T-helper 17 cell (primary cell): ENCODE measurements around the gene TLR5. TPM values are rescaled to one million over a fixed set of nuclear protein-coding genes. Genes with fewer than 3 reads are reported as not detected.

Source experiments
- ATAC-seq: fragments of 150-1000 bp; cut with Tn5 transposase; 2 replicates; pipeline ENCODE4 v1.10.0; 2021; ENCODE audit warnings: mild to moderate bottlenecking, moderate library complexity
- DNase-seq, 3 donors: peaks; one replicate each; pipeline versions ENCODE4 v3.0.0 to v3.0.0-alpha.2; 2020 to 2021
- H3K9me3 ChIP-seq: one replicate; pipeline ENCODE4 v1.7.0; 2013; ENCODE audit warnings: low read length, mild to moderate bottlenecking; ENCODE audit not compliant: control insufficient read depth, poor library complexity, severe bottlenecking
- H3K27ac Mint-ChIP-seq: one replicate; pipeline ENCODE4 v1.8.0; 2022; ENCODE audit warnings: mild to moderate bottlenecking, moderate library complexity, mixed read lengths
- H3K27me3 Mint-ChIP-seq: one replicate; pipeline ENCODE4 v1.8.0; 2022; ENCODE audit warnings: mixed read lengths
- H3K36me3 Mint-ChIP-seq: one replicate; pipeline ENCODE4 v1.8.0; 2022; ENCODE audit warnings: low read depth, mixed read lengths
- H3K4me1 Mint-ChIP-seq: one replicate; pipeline ENCODE4 v1.8.0; 2022; ENCODE audit warnings: mild to moderate bottlenecking, mixed read lengths
- H3K4me3 Mint-ChIP-seq: one replicate; pipeline ENCODE4 v1.8.0; 2022; ENCODE audit warnings: mild to moderate bottlenecking, moderate library complexity, mixed read lengths
- total RNA-seq, 4 donors: library from RNA in 2 of 4; stranded (reverse) in 2 of 4; gene quantifications; one replicate each; pipeline ENCODE4 v1.2.3 and lab custom pipeline; 2022 to 2026

TLR5 gene
- total RNA-seq, 2 donors from 2014 or later, result 2.6 to 2.8 TPM

- H3K4me3 Mint-ChIP-seq, result peak overlapping the region; percentile 85
- H3K27ac Mint-ChIP-seq, result peak overlapping the region; percentile 16
- H3K36me3 Mint-ChIP-seq, result no peaks in the 10 kb centered on the region
- DNase-seq (no peak), ATAC-seq (peak; percentile 16)
- no peaks in the 10 kb centered on the region for H3K9me3 ChIP-seq
- H3K4me1 Mint-ChIP-seq, result peaks cover 9% of the 10 kb centered on the region
- peaks cover 5% of the 10 kb centered on the region for H3K27me3 Mint-ChIP-seq
Measured at GRCh38 chr1:223123011-223123610, 19.9 kb downstream of the TLR5 start.

- no peaks in the 10 kb centered on the region for H3K9me3 ChIP-seq
- peak overlapping the region; percentile 78 for H3K27ac Mint-ChIP-seq
- DNase-seq, result no peak
- H3K36me3 Mint-ChIP-seq, result no peaks in the 10 kb centered on the region
- ATAC-seq, result no peak
- peaks cover 2% of the 10 kb centered on the region for H3K27me3 Mint-ChIP-seq
- H3K4me1 Mint-ChIP-seq, result peaks cover 2% of the 10 kb centered on the region
- H3K4me3 Mint-ChIP-seq, result no peak overlapping the region
Measured at GRCh38 chr1:223118418-223118817, 24.6 kb downstream of the TLR5 start.

GRCh38 chr1:223116950-223117349 is 26.1 kb downstream of the TLR5 start:
- H3K36me3 Mint-ChIP-seq, result no peaks in the 10 kb centered on the region
- H3K9me3 ChIP-seq, result no peaks in the 10 kb centered on the region
- H3K4me3 Mint-ChIP-seq, result no peak overlapping the region
- H3K27ac Mint-ChIP-seq, result no peak overlapping the region
- no peaks in the 10 kb centered on the region for H3K4me1 Mint-ChIP-seq
- H3K27me3 Mint-ChIP-seq, result no peaks in the 10 kb centered on the region
- ATAC-seq (no peak), DNase-seq (no peak)

GRCh38 chr1:223114871-223115270 is 28.2 kb downstream of the TLR5 start:
- no peak for ATAC-seq
- no peaks in the 10 kb centered on the region for H3K9me3 ChIP-seq
- H3K4me3 Mint-ChIP-seq, result no peak overlapping the region
- DNase-seq, result no peak
- no peaks in the 10 kb centered on the region for H3K27me3 Mint-ChIP-seq
- no peaks in the 10 kb centered on the region for H3K36me3 Mint-ChIP-seq
- no peak overlapping the region for H3K27ac Mint-ChIP-seq
- no peaks in the 10 kb centered on the region for H3K4me1 Mint-ChIP-seq

GRCh38 chr1:223110952-223111351 is 32.1 kb downstream of the TLR5 start:
- Mint-ChIP-seq H3K27me3 (peaks cover 9% of the 10 kb centered on the region), H3K27ac (no peak overlapping the region), H3K4me3 (no peak overlapping the region), H3K4me1 (no peaks in the 10 kb centered on the region), H3K36me3 (peaks cover 3% of the 10 kb centered on the region)
- no peaks in the 10 kb centered on the region for H3K9me3 ChIP-seq
- DNase-seq (no peak), ATAC-seq (no peak)

- Mint-ChIP-seq H3K27me3 (peaks cover 14% of the 10 kb centered on the region), H3K4me1 (no peaks in the 10 kb centered on the region), H3K36me3 (peaks cover 4% of the 10 kb centered on the region), H3K4me3 (no peak overlapping the region), H3K27ac (no peak overlapping the region)
- no peaks in the 10 kb centered on the region for H3K9me3 ChIP-seq
- ATAC-seq (no peak), DNase-seq (no peak)
Measured at GRCh38 chr1:223109581-223110026, 33.4 kb downstream of the TLR5 start.

- ATAC-seq (no peak), DNase-seq (no peak)
- H3K9me3 ChIP-seq, result no peaks in the 10 kb centered on the region
- Mint-ChIP-seq H3K27me3 (peaks cover 14% of the 10 kb centered on the region), H3K36me3 (peaks cover 4% of the 10 kb centered on the region), H3K4me3 (no peak overlapping the region), H3K4me1 (no peaks in the 10 kb centered on the region), H3K27ac (no peak overlapping the region)
Measured at GRCh38 chr1:223106856-223107255, 36.2 kb downstream of the TLR5 start.

- no peak overlapping the region for H3K4me3 Mint-ChIP-seq
- no peak for DNase-seq
- H3K27me3 Mint-ChIP-seq, result peaks cover 14% of the 10 kb centered on the region
- H3K27ac Mint-ChIP-seq, result no peak overlapping the region
- no peak for ATAC-seq
- peaks cover 4% of the 10 kb centered on the region for H3K36me3 Mint-ChIP-seq
- no peaks in the 10 kb centered on the region for H3K9me3 ChIP-seq
- H3K4me1 Mint-ChIP-seq, result no peaks in the 10 kb centered on the region
Measured at GRCh38 chr1:223105568-223105967, 37.5 kb downstream of the TLR5 start.

GRCh38 chr1:223102797-223103533 is 40.1 kb downstream of the TLR5 start:
- peaks cover 9% of the 10 kb centered on the region for H3K27me3 Mint-ChIP-seq
- no peaks in the 10 kb centered on the region for H3K4me1 Mint-ChIP-seq
- no peak for ATAC-seq
- H3K36me3 Mint-ChIP-seq, result peaks cover 4% of the 10 kb centered on the region
- no peak overlapping the region for H3K27ac Mint-ChIP-seq
- no peaks in the 10 kb centered on the region for H3K9me3 ChIP-seq
- DNase-seq, result no peak
- no peak overlapping the region for H3K4me3 Mint-ChIP-seq

GRCh38 chr1:223097713-223098112 is 45.3 kb downstream of the TLR5 start:
- no peaks in the 10 kb centered on the region for H3K9me3 ChIP-seq
- Mint-ChIP-seq H3K36me3 (no peaks in the 10 kb centered on the region), H3K27me3 (peaks cover 12% of the 10 kb centered on the region), H3K4me3 (no peak overlapping the region), H3K27ac (no peak overlapping the region), H3K4me1 (no peaks in the 10 kb centered on the region)
- ATAC-seq (no peak), DNase-seq (no peak)

GRCh38 chr1:223095870-223096269 is 47.2 kb downstream of the TLR5 start:
- ATAC-seq (no peak), DNase-seq (no peak)
- no peaks in the 10 kb centered on the region for H3K9me3 ChIP-seq
- Mint-ChIP-seq H3K27me3 (peaks cover 12% of the 10 kb centered on the region), H3K4me3 (no peak overlapping the region), H3K4me1 (no peaks in the 10 kb centered on the region), H3K36me3 (no peaks in the 10 kb centered on the region), H3K27ac (no peak overlapping the region)

- ATAC-seq, result no peak
- Mint-ChIP-seq H3K4me3 (no peak overlapping the region), H3K27me3 (peaks cover 18% of the 10 kb centered on the region), H3K4me1 (peaks cover 10% of the 10 kb centered on the region), H3K27ac (no peak overlapping the region), H3K36me3 (no peaks in the 10 kb centered on the region)
- H3K9me3 ChIP-seq, result no peaks in the 10 kb centered on the region
- DNase-seq, result no peak
Measured at GRCh38 chr1:223091896-223092295, 51.2 kb downstream of the TLR5 start.

- Mint-ChIP-seq H3K4me1 (peaks cover 10% of the 10 kb centered on the region), H3K4me3 (no peak overlapping the region), H3K27me3 (peaks cover 17% of the 10 kb centered on the region), H3K27ac (no peak overlapping the region), H3K36me3 (no peaks in the 10 kb centered on the region)
- DNase-seq (no peak), ATAC-seq (no peak)
- H3K9me3 ChIP-seq, result no peaks in the 10 kb centered on the region
Measured at GRCh38 chr1:223089250-223089649, 53.8 kb downstream of the TLR5 start.

- H3K4me1 Mint-ChIP-seq, result peaks cover 10% of the 10 kb centered on the region
Measured at GRCh38 chr1:223088713-223089240, 54.3 kb downstream of the TLR5 start.

More at GRCh38 chr1:223088713-223089240, 54.3 kb downstream of the TLR5 start:
- H3K9me3 ChIP-seq, result no peaks in the 10 kb centered on the region
- H3K27ac Mint-ChIP-seq, result no peak overlapping the region
- H3K27me3 Mint-ChIP-seq, result peaks cover 17% of the 10 kb centered on the region
- H3K36me3 Mint-ChIP-seq, result no peaks in the 10 kb centered on the region
- ATAC-seq (no peak), DNase-seq (no peak)
- no peak overlapping the region for H3K4me3 Mint-ChIP-seq
